HG03457 (cell line): ENCODE measurements around the gene ATP13A5.

Experiments
- ATAC-seq: cut with Tn5 transposase; IDR thresholded peaks from one replicate; pipeline ENCODE4 v1.9.1; 2021; ENCODE audit warnings: moderate number of reproducible peaks; ENCODE audit not compliant: unreplicated experiment

ATP13A5 gene

GRCh38 chr3:193270451-193270850 is 108.1 kb downstream of the ATP13A5 start:
- ATAC-seq: no peak

- no peak for ATAC-seq
These were observed 109.1 kb downstream of the ATP13A5 start for GRCh38 chr3:193269343-193270028.

GRCh38 chr3:193262707-193263106 is 115.8 kb downstream of the ATP13A5 start:
- no peak for ATAC-seq

- ATAC-seq: no peak
These were observed 116.6 kb downstream of the ATP13A5 start for GRCh38 chr3:193261970-193262369.

GRCh38 chr3:193253986-193254660 is 124.4 kb downstream of the ATP13A5 start:
- ATAC-seq: no peak

- ATAC-seq: no peak
These were observed 128.1 kb downstream of the ATP13A5 start for GRCh38 chr3:193250492-193250891.

- ATAC-seq: no peak
These were observed 129.6 kb downstream of the ATP13A5 start for GRCh38 chr3:193248848-193249468.

- ATAC-seq: no peak
These were observed 135.0 kb downstream of the ATP13A5 start for GRCh38 chr3:193243571-193243970.

GRCh38 chr3:193241716-193242115 is 136.8 kb downstream of the ATP13A5 start:
- ATAC-seq: no peak

GRCh38 chr3:193240850-193241706 is 137.5 kb downstream of the ATP13A5 start, which contains the start of gene PLAAT1:
Gene PLAAT1, plus strand, starts transcription at chr3:193241222. Its CDS starts 14,429 bp downstream, at chr3:193255651.
- ATAC-seq: no peak

GRCh38 chr3:193240436-193240849 is 138.1 kb downstream of the ATP13A5 start:
- no peak for ATAC-seq

- no peak for ATAC-seq
These were observed 141.5 kb downstream of the ATP13A5 start for GRCh38 chr3:193237030-193237429.

- no peak for ATAC-seq
These were observed 142.0 kb downstream of the ATP13A5 start for GRCh38 chr3:193236599-193236998.

- ATAC-seq: no peak
These were observed 147.4 kb downstream of the ATP13A5 start for GRCh38 chr3:193231201-193231600.

- no peak for ATAC-seq
These were observed 147.9 kb downstream of the ATP13A5 start for GRCh38 chr3:193230610-193231009.

GRCh38 chr3:193229851-193230420 is 148.6 kb downstream of the ATP13A5 start:
- no peak for ATAC-seq

- ATAC-seq: no peak
These were observed 150.3 kb downstream of the ATP13A5 start for GRCh38 chr3:193228206-193228605.

GRCh38 chr3:193225302-193226125 is 153.0 kb downstream of the ATP13A5 start:
- no peak for ATAC-seq
